Ovary (tissue), 3 donors: Measurements from ENCODE around the gene ANKLE2.
"Not testable (repeated sequence)": the region's sequence is repeated elsewhere in the genome, so short reads cannot be mapped to it uniquely, and the experiment has no call there.

Experiments
- CTCF ChIP-seq, 3 donors: fragments of 450-650 bp in 2 of 3; fragments of 200-600 bp in 1 of 3; IDR thresholded peaks; one replicate each; pipeline versions ENCODE4 v1.5.1 to v1.8.0; 2016 to 2022; ENCODE audit warnings: antibody characterized with exemption in 3 of 3, mild to moderate bottlenecking in 1 of 3
- EP300 ChIP-seq: sonication (generic); formaldehyde crosslinking; IDR thresholded peaks from one replicate; pipeline ENCODE4 v1.6.1; 2017; ENCODE audit warnings: antibody characterized with exemption
- POLR2A ChIP-seq: fragments of 450-650 bp; IDR thresholded peaks from one replicate; pipeline ENCODE4 v1.6.1; 2017; ENCODE audit warnings: antibody characterized with exemption, mild to moderate bottlenecking, moderate library complexity
- donor health status: DM: no; HTN: no; CAD: no.

GRCh38 chr12:132791940-132792339, 30.3 kb upstream of the ANKLE2 start:
- TF ChIP-seq CTCF (IDR thresholded peaks at IDR 0.05); EP300; POLR2A: not testable (repeated sequence)
